Activated CD4-positive, alpha-beta T cell treated with anti-CD3 and anti-CD28 coated beads, Interleukin-2, amount 10 ng/mL, durations not matched to agents 7 days and 5 days (primary cell): Measurements from ENCODE around the gene CDKN1B. TPM values are rescaled to one million over a fixed set of nuclear protein-coding genes. Genes with fewer than 3 reads are reported as not detected.

Experiments used
- CTCF ChIA-PET: fragments of 350-600 bp; sonication (Branson Sonifier 250); formaldehyde crosslinking; loops from one replicate; lab custom pipeline; 2021; ENCODE audit warnings: antibody characterized with exemption; lab: Charles Lee
- POLR2A ChIA-PET: fragments of 350-600 bp; sonication (Branson Sonifier 250); formaldehyde crosslinking; loops from one replicate; lab custom pipeline; 2021; ENCODE audit warnings: antibody characterized with exemption; lab: Charles Lee
- DNase-seq: peaks from one replicate; pipeline ENCODE4 v3.0.0-alpha.2; 2020
- H3K27ac Mint-ChIP-seq: one replicate; pipeline ENCODE4 v1.8.0; 2021; ENCODE audit warnings: mild to moderate bottlenecking, moderate library complexity, mixed read lengths
- H3K27me3 Mint-ChIP-seq: one replicate; pipeline ENCODE4 v1.8.0; 2021; ENCODE audit warnings: mixed read lengths
- H3K36me3 Mint-ChIP-seq: one replicate; pipeline ENCODE4 v1.8.0; 2021; ENCODE audit warnings: low read depth, mixed read lengths
- H3K4me1 Mint-ChIP-seq: one replicate; pipeline ENCODE4 v1.8.0; 2021; ENCODE audit warnings: mixed read lengths
- H3K4me3 Mint-ChIP-seq: one replicate; pipeline ENCODE4 v1.8.0; 2021; ENCODE audit warnings: mild to moderate bottlenecking, moderate library complexity, mixed read lengths
- H3K9me3 Mint-ChIP-seq: one replicate; pipeline ENCODE4 v1.8.0; 2021; ENCODE audit warnings: mixed read lengths
- total RNA-seq, 2 experiments: library from RNA; stranded (reverse); gene quantifications; one replicate each; pipeline ENCODE4 v1.2.3, GENCODE V29; 2021

CDKN1B gene
- total RNA-seq, 2 experiments from 2014 or later: 105 to 117 TPM

DNA sequence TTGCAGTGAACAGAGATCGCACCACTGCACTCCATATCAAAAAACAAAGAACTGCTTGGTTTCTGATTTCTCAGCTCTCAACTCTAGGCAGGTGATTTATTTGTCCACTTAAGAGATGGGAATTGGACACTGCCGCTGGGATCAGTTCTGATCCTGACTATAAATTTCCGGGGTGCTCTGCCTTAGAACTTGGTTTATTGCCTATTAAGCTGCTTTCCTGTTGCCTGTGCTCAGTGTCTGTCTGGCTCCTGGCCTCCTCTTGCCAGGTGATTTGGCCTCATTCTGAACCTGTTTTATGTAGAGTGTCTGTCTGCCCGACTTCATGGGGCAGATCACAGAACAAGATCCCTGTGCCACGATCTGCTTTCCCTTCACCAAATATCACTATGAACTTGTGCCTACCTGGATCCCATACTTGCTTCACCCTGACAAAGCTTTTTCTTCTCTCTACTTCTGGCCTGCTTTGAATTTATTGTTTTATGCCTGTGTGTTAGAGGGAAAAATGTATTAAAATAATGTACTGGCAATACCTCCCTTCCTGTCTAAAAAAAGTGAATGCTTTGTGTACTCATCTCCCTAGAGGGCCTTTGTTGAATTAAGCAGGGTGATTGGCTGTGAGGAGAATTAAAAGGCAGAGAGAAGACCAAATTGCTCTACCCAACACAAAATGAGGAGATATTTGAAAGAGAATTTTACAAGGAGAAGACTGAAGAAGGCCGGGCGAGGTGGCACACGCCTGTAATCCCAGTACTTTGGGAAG lies 27.6 kb downstream of the CDKN1B start:
- Mint-ChIP-seq H3K36me3 (peaks cover 61% of the 10 kb centered on the region), H3K4me1 (peaks cover 35% of the 10 kb centered on the region), H3K27me3 (no peaks in the 10 kb centered on the region), H3K4me3 (no peak overlapping the region), H3K27ac (no peak overlapping the region), H3K9me3 (no peaks in the 10 kb centered on the region)
- POLR2A ChIA-PET: no interaction called here
- CTCF ChIA-PET: interaction anchor here (0.8 to 2.0 kb wide), 3 partner anchors 9 to 68 kb away, joined by 3 to 11 read pairs (median 3); no protein-coding TSS in a partner anchor
- DNase-seq: no peak

DNA sequence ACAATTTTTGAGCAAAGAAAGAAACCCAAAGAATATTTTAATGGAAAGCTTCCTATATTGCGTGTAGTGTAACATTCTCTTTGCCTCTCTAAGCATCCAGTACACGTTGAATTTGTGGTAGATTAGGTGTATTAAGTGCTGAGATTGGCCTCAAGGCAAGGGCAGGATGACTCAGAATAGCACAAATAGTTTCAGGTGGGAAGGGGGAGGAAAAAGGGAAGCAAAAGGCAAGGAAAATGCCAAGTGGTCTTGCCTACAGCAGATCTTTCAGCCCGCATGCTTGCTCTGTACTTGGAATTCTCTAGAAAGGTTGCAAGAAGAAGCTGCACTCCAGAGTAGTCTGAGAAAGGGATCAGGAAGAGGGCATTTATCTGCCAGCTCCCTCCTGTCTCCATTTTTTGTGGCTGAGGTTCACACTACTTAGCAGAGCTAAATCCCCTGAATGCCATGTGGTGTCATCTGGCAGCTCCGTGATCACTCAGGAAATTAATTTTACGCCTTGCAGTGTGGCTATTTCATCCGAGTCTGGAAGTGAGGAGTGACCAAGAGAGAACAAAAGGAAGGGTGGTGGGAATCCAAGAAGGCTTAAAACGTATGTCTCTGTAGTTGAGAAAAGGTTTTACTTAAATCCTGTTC lies 28.5 kb downstream of the CDKN1B start:
- Mint-ChIP-seq H3K27ac (no peak overlapping the region), H3K36me3 (peaks cover 58% of the 10 kb centered on the region), H3K4me3 (no peak overlapping the region), H3K4me1 (peaks cover 33% of the 10 kb centered on the region), H3K9me3 (no peaks in the 10 kb centered on the region), H3K27me3 (no peaks in the 10 kb centered on the region)
- DNase-seq: no peak
- POLR2A ChIA-PET: no interaction called here
- CTCF ChIA-PET: interaction anchor here (1.0 to 2.0 kb wide), 3 partner anchors 10 to 388 kb away, joined by 3 to 11 read pairs (median 3); no protein-coding TSS in a partner anchor

DNA sequence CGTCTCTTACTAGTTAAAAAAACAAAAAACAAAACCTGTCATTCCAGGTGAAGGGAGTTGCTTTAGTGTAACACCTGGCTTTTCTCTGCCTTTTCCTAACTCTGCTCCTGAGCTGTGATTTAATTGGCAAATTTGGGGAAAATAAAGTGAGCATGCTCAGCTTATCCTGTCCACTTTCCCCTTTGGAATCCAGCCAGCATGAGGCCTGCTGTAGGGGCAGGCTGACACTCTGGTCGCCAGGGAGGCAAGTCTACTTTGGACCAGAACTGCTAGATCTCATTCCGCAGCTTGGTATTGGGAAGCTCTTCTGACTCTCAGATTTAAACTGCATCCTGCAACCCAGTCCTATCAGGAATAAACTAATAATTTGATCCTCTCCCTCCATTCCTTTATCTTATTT lies 30.1 kb downstream of the CDKN1B start:
- peaks cover 61% of the 10 kb centered on the region for H3K36me3 Mint-ChIP-seq
- H3K9me3 Mint-ChIP-seq: no peaks in the 10 kb centered on the region
- DNase-seq: no peak
- POLR2A ChIA-PET: no interaction called here
- CTCF ChIA-PET: interaction anchor here (1.1 kb wide), 1 partner anchor 10 kb away, joined by 5 read pairs; no protein-coding TSS in a partner anchor
- H3K4me1 Mint-ChIP-seq: peaks cover 19% of the 10 kb centered on the region
- H3K27me3 Mint-ChIP-seq: no peaks in the 10 kb centered on the region
- H3K4me3 Mint-ChIP-seq: no peak overlapping the region
- H3K27ac Mint-ChIP-seq: no peak overlapping the region

DNA sequence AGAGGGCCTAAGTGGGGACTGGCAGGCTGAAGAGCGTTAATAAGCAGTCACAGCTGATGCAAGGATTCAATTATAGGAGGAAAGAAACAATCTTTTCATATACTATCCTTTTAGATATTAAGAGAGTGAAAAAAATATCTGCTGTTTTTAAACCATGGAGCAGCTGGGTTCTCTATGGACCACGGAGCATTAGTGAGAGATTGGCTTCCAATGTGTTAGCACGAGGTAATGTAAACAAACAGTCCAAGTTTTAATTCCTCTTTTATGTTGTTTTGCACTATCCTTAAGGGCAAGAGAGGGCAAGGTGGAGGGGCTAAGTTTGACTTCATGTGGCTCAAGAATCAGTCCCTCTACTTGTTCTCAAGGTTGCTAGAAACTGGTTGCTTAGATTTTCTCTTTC lies 30.9 kb downstream of the CDKN1B start:
- CTCF ChIA-PET: interaction anchor here (0.7 kb wide), 1 partner anchor 11 kb away, joined by 3 read pairs; no protein-coding TSS in a partner anchor
- Mint-ChIP-seq H3K4me1 (peaks cover 17% of the 10 kb centered on the region), H3K27me3 (no peaks in the 10 kb centered on the region), H3K4me3 (no peak overlapping the region), H3K36me3 (peaks cover 62% of the 10 kb centered on the region), H3K9me3 (no peaks in the 10 kb centered on the region), H3K27ac (no peak overlapping the region)
- no peak for DNase-seq
- POLR2A ChIA-PET: no interaction called here

DNA sequence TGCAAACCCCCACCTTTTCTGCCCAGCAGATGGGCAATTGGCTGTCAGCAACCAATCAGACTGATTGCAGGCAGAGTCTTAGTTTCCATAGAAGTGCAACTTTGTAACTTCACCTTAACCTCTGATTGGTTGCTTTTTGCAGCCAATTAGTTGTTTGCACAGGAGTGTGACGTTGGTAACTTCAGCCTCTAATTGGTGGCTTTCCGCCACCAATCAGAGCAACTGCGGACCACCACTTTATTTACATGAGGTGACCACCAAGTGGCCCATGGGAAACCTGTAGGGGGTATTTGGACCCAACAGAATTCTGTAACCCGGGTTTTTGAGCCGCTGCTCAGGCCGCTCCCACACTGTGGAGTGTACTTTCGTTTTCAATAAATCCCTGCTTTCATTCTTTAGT lies 32.3 kb downstream of the CDKN1B start:
- Mint-ChIP-seq H3K4me1 (peaks cover 14% of the 10 kb centered on the region), H3K36me3 (peaks cover 55% of the 10 kb centered on the region), H3K27ac (no peak overlapping the region)

DNA sequence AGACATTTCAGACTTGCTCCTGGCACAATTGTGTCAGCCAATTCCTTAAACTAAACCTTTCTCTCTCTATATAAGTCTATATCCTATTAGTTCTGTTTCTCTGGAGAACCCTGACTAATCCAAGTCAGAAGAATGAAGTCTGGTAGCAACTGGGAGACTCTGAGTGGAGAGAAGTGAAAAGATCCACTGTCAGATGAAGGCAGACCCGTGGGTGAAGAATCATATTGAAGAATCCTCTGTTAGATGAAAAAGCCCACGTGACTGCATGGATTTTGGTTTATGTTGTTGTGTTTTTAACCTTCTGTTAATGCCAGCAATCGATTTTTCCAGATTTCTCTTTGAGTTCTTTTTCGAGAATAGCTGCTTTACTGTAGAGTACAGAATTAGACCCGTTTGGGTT lies 38.8 kb downstream of the CDKN1B start:
- no peaks in the 10 kb centered on the region for H3K27me3 Mint-ChIP-seq
- DNase-seq: no peak
- H3K4me3 Mint-ChIP-seq: no peak overlapping the region
- ChIA-PET POLR2A (no interaction called here), CTCF (interaction anchor here (1.6 kb wide), 1 partner anchor 19 kb away, joined by 7 read pairs; no protein-coding TSS in a partner anchor)
- H3K9me3 Mint-ChIP-seq: no peaks in the 10 kb centered on the region
- no peak overlapping the region for H3K27ac Mint-ChIP-seq
- peaks cover 2% of the 10 kb centered on the region for H3K4me1 Mint-ChIP-seq
- H3K36me3 Mint-ChIP-seq: peaks cover 37% of the 10 kb centered on the region

More for the DNA sequence above, 32.3 kb downstream of the CDKN1B start:
- no peak for DNase-seq
- CTCF ChIA-PET: no interaction called here
- no peaks in the 10 kb centered on the region for H3K9me3 Mint-ChIP-seq
- H3K4me3 Mint-ChIP-seq: no peak overlapping the region
- POLR2A ChIA-PET: no interaction called here
- no peaks in the 10 kb centered on the region for H3K27me3 Mint-ChIP-seq

DNA sequence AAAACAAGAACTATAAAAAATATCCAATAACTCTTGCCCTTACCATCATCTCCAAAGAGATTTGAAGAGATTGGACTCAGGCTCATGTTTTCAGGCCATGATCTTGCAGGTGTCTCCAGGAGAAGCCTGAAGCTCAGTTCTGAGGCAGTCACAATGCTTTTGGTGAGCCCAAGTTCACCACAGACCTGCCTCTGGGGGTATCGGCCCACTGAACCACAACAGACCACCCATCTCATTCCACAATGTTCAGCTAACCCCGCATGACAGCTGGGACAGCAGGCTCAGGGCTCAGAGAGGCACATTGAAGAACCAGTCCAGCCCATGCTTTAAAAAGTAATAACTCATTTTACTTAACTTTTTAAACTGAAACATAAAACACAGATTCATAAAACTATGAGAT lies 40.0 kb downstream of the CDKN1B start:
- Mint-ChIP-seq H3K27ac (no peak overlapping the region), H3K9me3 (no peaks in the 10 kb centered on the region), H3K4me3 (no peak overlapping the region), H3K4me1 (peaks cover 2% of the 10 kb centered on the region), H3K36me3 (peaks cover 33% of the 10 kb centered on the region), H3K27me3 (no peaks in the 10 kb centered on the region)
- POLR2A ChIA-PET: no interaction called here
- CTCF ChIA-PET: interaction anchor here (0.6 to 1.6 kb wide), 2 partner anchors 12 to 20 kb away, joined by 5 to 7 read pairs; no protein-coding TSS in a partner anchor
- no peak for DNase-seq

DNA sequence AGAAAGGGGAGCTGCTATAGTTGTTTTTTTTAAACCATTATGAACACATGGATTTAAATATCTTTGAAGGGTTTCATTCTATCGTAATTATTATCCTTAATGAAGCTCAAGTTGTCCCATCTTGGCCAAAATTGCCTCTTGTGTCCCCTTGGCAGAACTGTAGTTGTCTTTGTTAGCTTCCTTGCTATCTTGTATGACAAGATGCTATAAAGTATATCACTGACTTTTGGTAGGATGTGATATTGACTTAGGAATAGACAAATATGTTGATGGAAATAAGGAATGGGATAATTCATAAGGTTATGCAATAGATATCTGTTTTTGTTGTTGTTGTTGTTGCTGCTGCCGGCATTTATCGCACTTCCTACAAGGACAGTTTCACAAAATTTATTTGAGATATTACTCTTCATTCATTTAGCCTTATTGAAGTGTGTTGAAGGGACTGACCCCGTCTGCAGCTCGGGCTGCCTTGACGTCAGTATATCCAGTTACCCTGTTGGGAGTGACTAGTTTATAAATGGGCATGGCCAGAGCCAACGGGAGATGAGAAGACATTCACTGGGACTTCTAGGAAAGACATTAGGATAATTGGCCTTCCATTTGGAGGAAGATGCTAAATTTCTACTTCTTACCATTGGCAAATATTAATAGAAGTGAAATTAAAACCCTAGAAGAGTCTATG lies 42.2 kb downstream of the CDKN1B start:
- H3K27me3 Mint-ChIP-seq: no peaks in the 10 kb centered on the region
- H3K36me3 Mint-ChIP-seq: peaks cover 30% of the 10 kb centered on the region
- no peak overlapping the region for H3K27ac Mint-ChIP-seq
- no peak for DNase-seq
- peaks cover 2% of the 10 kb centered on the region for H3K9me3 Mint-ChIP-seq
- POLR2A ChIA-PET: no interaction called here
- H3K4me1 Mint-ChIP-seq: no peaks in the 10 kb centered on the region
- CTCF ChIA-PET: interaction anchor here (1.0 to 1.2 kb wide), 2 partner anchors 15 to 23 kb away, joined by 3 read pairs; no protein-coding TSS in a partner anchor
- no peak overlapping the region for H3K4me3 Mint-ChIP-seq

DNA sequence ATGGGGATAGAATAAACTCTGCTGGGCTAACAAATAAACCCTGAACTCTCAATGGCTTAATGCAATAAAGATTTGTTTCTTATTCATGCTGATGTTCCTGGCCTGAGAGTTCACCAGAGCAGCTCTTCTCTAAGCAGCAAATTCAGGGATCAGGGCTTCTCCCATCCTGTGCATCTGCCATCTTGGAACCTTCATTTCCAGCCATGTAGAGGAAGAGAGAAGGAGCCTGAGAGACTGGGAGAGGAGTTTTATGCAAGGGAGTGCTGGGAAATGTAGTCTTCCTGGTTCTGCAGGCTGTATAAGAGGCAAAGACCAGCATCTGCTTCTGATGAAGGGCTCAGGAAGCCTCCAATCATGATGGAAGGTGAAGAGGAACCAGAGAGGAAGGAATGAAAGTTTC lies 47.7 kb downstream of the CDKN1B start:
- Mint-ChIP-seq H3K4me3 (no peak overlapping the region), H3K27ac (no peak overlapping the region), H3K27me3 (no peaks in the 10 kb centered on the region), H3K36me3 (peaks cover 34% of the 10 kb centered on the region), H3K9me3 (peaks cover 8% of the 10 kb centered on the region), H3K4me1 (peaks cover 2% of the 10 kb centered on the region)
- CTCF ChIA-PET: no interaction called here
- POLR2A ChIA-PET: no interaction called here
- no peak for DNase-seq

DNA sequence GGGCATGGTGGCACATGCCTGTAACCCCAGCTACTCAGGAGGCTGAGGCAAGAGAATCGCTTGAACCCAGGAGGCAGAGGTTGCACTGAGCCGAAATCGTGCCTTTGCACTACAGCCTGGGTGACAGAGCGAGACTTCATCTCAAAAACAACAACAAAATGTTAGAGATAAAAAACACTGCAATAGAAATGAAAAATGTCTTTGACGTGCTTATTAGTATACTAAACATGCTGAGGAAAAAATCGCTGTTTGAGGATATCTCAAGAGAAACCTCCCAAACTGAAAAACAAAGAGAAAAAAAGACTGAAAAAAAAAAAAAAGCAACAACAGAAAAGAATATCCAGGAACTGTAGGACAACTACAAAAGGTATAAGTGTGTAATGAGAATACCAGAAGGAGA lies 53.1 kb downstream of the CDKN1B start:
- H3K27me3 Mint-ChIP-seq: no peaks in the 10 kb centered on the region
- H3K4me1 Mint-ChIP-seq: no peaks in the 10 kb centered on the region
- peaks cover 14% of the 10 kb centered on the region for H3K9me3 Mint-ChIP-seq
- H3K4me3 Mint-ChIP-seq: no peak overlapping the region
- H3K36me3 Mint-ChIP-seq: peaks cover 24% of the 10 kb centered on the region
- DNase-seq: no peak
- ChIA-PET CTCF (no interaction called here), POLR2A (no interaction called here)
- no peak overlapping the region for H3K27ac Mint-ChIP-seq
